ENCODE measurements around the gene IRF4.

DNA sequence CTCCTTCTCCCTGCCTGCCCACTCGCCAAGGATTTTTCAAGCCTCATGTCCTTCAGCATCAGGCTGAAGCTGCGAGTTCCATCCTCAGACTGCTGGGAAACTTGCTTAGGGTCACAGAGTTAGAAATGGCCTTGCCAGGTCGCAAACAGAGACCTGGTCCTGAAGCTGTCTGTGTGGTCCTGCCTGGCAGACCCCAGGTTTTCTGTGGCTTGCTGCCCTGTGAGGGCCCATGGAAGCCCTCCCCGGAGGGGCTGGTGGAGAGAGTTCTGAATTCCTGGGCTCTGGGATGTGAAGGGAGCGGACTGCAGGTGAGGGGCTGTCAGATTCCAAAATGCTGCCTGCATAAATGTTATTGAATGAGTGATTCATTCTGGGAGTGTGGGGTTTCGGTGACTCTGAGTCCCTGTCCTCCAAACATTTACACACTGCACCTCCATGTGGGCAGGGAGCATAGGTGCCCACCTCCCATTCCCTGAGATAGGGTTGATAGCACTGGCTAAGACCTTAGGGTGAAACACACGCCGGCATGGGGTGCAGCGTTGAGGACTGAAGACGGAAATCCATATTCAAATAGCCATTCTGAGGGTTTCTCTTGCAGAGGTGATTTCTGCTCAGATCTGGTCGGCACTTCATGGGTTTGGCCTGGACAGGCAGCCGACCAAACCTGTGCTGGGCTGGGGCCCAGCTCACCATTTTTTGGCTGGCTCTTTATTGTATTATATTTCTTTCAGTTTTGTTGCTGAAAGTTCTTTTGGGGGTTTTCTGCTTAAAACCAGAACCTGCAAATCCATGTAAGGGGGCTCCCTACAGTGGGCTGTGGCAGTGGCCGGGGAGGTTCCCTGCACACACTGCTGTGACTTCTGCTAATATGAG, 21.8 kb upstream of the IRF4 start:
- TF ChIP-seq, protein P1, sequence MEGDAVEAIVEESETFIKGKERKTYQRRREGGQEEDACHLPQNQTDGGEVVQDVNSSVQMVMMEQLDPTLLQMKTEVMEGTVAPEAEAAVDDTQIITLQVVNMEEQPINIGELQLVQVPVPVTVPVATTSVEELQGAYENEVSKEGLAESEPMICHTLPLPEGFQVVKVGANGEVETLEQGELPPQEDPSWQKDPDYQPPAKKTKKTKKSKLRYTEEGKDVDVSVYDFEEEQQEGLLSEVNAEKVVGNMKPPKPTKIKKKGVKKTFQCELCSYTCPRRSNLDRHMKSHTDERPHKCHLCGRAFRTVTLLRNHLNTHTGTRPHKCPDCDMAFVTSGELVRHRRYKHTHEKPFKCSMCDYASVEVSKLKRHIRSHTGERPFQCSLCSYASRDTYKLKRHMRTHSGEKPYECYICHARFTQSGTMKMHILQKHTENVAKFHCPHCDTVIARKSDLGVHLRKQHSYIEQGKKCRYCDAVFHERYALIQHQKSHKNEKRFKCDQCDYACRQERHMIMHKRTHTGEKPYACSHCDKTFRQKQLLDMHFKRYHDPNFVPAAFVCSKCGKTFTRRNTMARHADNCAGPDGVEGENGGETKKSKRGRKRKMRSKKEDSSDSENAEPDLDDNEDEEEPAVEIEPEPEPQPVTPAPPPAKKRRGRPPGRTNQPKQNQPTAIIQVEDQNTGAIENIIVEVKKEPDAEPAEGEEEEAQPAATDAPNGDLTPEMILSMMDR (conservative IDR thresholded peaks at IDR 0.05; ENCODE audit: low read depth, low read length): no peak
- TF ChIP-seq EZH2phosphoT487 (IDR thresholded peaks at IDR 0.05; ENCODE audit: borderline replicate concordance, low read length): no peak
- TF ChIP-seq EZH2 (IDR thresholded peaks at IDR 0.05; ENCODE audit: low read length, unreplicated experiment): no peak
